Stimulated activated naive CD8-positive, alpha-beta T cell treated with anti-CD3 and anti-CD28 coated beads, Interleukin-15, amount 100 ng/mL, for 72 hours (primary cell): ENCODE measurements around the gene WDR70.
"Not testable (repeated sequence)": the region's sequence is repeated elsewhere in the genome, so short reads cannot be mapped to it uniquely, and the experiment has no call there.

Experiments used
- ATAC-seq: fragments of 150-1000 bp; cut with Tn5 transposase; 2 replicates; pipeline ENCODE4 v1.10.0; 2021; ENCODE audit warnings: mild to moderate bottlenecking, moderate library complexity
- DNase-seq, 2 donors: peaks; one replicate each; pipeline ENCODE4 v3.0.0; 2021 to 2022
- H3K27ac Mint-ChIP-seq, 2 donors: one replicate each; pipeline ENCODE4 v1.8.0; 2022; ENCODE audit warnings: mild to moderate bottlenecking in 2 of 2, mixed read lengths in 2 of 2, moderate library complexity in 2 of 2
- H3K27me3 Mint-ChIP-seq: one replicate; pipeline ENCODE4 v1.8.0; 2022; ENCODE audit warnings: mixed read lengths
- H3K4me1 Mint-ChIP-seq: one replicate; pipeline ENCODE4 v1.8.0; 2022; ENCODE audit warnings: mild to moderate bottlenecking, mixed read lengths
- H3K4me3 Mint-ChIP-seq, 2 donors: one replicate each; pipeline ENCODE4 v1.8.0; 2022; ENCODE audit warnings: mild to moderate bottlenecking in 2 of 2, mixed read lengths in 2 of 2, moderate library complexity in 1 of 2
- H3K9me3 Mint-ChIP-seq, 2 donors: one replicate each; pipeline ENCODE4 v1.8.0; 2022; ENCODE audit warnings: mixed read lengths in 2 of 2

WDR70 gene

DNA sequence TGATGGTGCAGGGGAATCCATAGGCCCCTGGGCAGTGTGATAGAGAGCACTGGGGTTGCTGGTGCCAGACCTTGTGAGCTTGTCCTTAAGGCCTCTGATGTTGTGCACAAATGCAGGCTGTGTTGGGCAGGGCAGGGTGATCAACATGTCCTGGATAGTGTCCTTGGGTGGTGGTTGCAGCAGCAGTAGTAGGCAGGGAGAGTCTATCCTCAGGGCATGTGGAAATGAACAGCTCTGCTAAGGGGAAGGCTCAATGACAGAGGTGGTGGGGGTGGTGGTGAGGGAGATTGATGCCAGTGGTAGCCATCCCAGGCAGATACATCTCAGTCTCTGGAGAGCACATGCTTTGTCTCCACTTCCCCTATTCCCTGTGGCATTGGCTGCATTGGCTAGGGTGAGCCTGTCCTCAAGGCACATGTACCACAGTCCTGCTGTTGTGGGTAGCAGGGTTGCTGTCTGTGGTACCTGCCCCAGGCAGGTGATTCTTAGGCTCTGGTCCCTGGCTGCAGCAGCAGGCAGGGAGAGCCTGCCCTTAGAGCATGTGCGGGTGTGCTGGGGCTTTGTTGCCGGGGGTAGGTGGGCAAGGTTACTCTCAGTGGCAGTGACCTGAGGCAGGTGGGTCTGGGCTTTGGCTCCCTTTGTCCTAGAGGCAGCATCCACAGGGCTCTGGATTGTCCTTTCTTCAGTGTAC lies 111.1 kb downstream of the WDR70 start:
- peaks cover 0 to 16% of the 10 kb centered on the region in 2 donors for H3K9me3 Mint-ChIP-seq
- H3K27ac Mint-ChIP-seq, result peak overlapping the region in 1 of 2 donors; percentile 52
- no peaks in the 10 kb centered on the region for H3K27me3 Mint-ChIP-seq
- ATAC-seq, result no peak
- no peak for DNase-seq
- no peak overlapping the region for H3K4me3 Mint-ChIP-seq
- no peaks in the 10 kb centered on the region for H3K4me1 Mint-ChIP-seq

DNA sequence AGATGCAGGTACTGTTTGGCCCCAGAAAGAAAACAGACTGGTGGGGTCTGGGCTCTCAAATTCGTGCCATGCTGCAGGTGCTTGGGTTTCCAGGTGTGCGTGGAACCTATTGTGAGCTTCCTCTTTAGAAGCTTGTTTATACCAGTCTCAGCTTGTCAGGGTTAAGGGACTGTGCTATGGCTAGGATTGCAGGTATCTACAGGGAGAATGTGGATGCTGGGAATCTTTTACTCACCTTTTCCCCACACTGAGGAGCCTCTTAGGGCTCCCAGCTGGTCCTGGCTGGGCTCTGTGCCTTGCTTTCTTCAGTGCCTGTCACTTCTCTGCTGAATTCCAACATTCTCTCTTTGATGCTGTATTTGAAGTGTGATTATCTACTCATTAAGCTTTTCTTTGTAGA lies 111.8 kb downstream of the WDR70 start:
- no peak for DNase-seq
- ATAC-seq, result no peak
- Mint-ChIP-seq H3K27me3 (no peaks in the 10 kb centered on the region), H3K27ac (no peak overlapping the region), H3K4me3 (no peak overlapping the region), H3K9me3 (peaks cover 0 to 16% of the 10 kb centered on the region in 2 donors), H3K4me1 (no peaks in the 10 kb centered on the region)

- H3K27ac Mint-ChIP-seq, result peak overlapping the region in 1 of 2 donors; percentile 9
- H3K9me3 Mint-ChIP-seq, result peaks cover 0 to 14% of the 10 kb centered on the region in 2 donors
- DNase-seq, result no peak
These were observed 113.8 kb downstream of the WDR70 start for GRCh38 chr5:37492778-37493555.

GRCh38 chr5:37494756-37495155 lies 115.6 kb downstream of the WDR70 start:
- ATAC-seq, result no peak

More at GRCh38 chr5:37492778-37493555, 113.8 kb downstream of the WDR70 start:
- Mint-ChIP-seq H3K4me1 (no peaks in the 10 kb centered on the region), H3K27me3 (no peaks in the 10 kb centered on the region), H3K4me3 (no peak overlapping the region)
- ATAC-seq, result no peak

DNA sequence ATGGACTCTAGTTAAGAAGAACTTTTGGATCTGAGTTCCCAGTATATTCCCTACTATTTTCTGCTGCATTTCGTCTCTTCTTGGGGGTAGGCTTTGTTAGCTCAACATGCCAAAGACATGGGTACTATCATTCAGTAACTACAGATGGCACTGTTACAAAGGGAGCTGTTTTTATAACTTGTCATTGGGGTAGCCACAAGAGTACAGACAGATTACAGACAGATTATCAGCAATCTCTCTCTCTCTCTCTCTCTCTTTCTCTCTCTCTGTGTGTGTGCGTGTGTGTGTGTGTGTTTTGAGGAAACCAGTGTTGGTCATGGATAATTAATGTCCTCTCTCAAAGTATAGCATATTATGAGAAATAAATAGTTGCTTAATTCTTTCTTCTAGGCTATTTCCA lies 116.1 kb downstream of the WDR70 start:
- Mint-ChIP-seq H3K27me3 (no peaks in the 10 kb centered on the region), H3K27ac (no peak overlapping the region), H3K9me3 (no peaks in the 10 kb centered on the region), H3K4me1 (no peaks in the 10 kb centered on the region), H3K4me3 (no peak overlapping the region)
- ATAC-seq (no peak), DNase-seq (no peak)

More at GRCh38 chr5:37494756-37495155, 115.6 kb downstream of the WDR70 start:
- H3K27me3 Mint-ChIP-seq, result no peaks in the 10 kb centered on the region
- no peaks in the 10 kb centered on the region for H3K4me1 Mint-ChIP-seq
- no peaks in the 10 kb centered on the region for H3K9me3 Mint-ChIP-seq
- no peak overlapping the region for H3K27ac Mint-ChIP-seq
- DNase-seq, result no peak
- no peak overlapping the region for H3K4me3 Mint-ChIP-seq

DNA sequence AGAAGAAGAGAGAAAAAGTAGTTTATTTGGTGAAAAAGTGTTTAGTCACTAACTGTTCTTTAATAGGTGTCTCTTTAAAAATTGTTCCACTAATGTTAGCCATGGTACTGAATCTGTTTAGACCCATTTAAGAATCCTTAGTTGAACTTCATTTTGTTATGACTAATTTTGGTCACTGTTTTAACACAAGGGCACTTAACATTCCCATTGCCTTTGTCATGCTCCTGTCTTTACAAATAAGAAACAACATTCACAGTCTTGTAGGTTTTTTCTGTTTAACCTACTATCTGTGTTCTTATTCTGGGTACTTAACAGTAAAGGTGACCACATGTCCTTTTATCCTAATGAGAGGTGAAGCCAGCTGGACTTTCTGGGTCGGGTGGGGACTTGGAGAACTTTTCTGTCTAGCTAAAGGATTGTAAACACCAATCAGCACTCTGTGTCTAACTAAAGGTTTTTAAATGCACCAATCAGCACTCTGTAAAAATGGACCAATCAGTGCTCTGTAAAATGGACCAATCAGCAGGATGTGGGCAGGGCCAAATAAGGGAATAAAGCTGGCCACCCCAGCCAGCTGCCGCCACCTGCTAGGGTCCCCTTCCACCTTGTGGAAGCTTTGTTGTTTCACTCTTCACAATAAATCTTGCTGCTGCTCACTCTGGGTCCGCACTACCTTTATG lies 116.7 kb downstream of the WDR70 start:
- H3K27me3 Mint-ChIP-seq, result no peaks in the 10 kb centered on the region
- H3K9me3 Mint-ChIP-seq, result no peaks in the 10 kb centered on the region
- ATAC-seq (no peak), DNase-seq (no peak)
- H3K27ac Mint-ChIP-seq, result no peak overlapping the region
- H3K4me3 Mint-ChIP-seq, result no peak overlapping the region
- no peaks in the 10 kb centered on the region for H3K4me1 Mint-ChIP-seq

DNA sequence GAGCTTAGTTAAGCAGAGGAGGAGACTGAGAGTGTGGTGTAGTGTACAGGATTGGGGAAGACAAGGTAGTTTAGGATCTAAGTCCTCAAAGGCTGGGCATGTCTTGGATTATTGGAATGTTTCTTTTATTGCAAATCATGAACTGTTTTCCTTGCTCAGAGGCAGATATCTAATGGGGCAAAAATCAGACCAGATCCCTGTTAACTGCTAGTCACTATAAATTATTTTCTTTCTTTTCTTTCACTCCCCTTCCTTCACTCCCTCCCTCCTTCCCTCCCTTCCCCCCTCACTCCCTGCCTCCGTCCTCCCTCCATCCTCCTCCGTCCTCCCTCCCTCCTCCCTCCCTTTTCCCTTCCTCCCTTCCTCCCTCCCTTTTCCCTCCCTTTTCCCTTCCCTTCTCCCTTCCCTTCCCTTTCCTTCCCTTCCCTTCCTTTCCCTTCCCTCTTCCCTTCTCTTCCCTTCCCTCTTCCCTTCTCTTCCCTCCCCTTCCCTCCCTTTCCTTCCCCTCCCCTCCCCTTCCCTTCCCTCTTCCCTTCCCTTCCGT lies 117.9 kb downstream of the WDR70 start:
- H3K27me3 Mint-ChIP-seq, result no peaks in the 10 kb centered on the region
- H3K9me3 Mint-ChIP-seq, result peaks cover 0 to 2% of the 10 kb centered on the region in 2 donors
- ATAC-seq, result no peak

GRCh38 chr5:37501152-37501551 lies 122.0 kb downstream of the WDR70 start:
- DNase-seq (no peak), ATAC-seq (no peak)
- Mint-ChIP-seq H3K9me3 (peaks cover 6 to 15% of the 10 kb centered on the region in 2 donors), H3K4me1 (no peaks in the 10 kb centered on the region), H3K27ac (no peak overlapping the region), H3K4me3 (no peak overlapping the region), H3K27me3 (no peaks in the 10 kb centered on the region)

More for the DNA sequence above, 117.9 kb downstream of the WDR70 start:
- Mint-ChIP-seq H3K4me3 (no peak overlapping the region), H3K4me1 (no peaks in the 10 kb centered on the region), H3K27ac (peak overlapping the region in 1 of 2 donors; percentile 59)
- no peak for DNase-seq

- ATAC-seq, result no peak
- Mint-ChIP-seq H3K4me3 (no peak overlapping the region), H3K9me3 (peaks cover 11 to 30% of the 10 kb centered on the region in 2 donors), H3K27ac (no peak overlapping the region), H3K4me1 (no peaks in the 10 kb centered on the region), H3K27me3 (no peaks in the 10 kb centered on the region)
- no peak for DNase-seq
These were observed 127.1 kb downstream of the WDR70 start for GRCh38 chr5:37506241-37506640.

GRCh38 chr5:37506722-37507121 lies 127.6 kb downstream of the WDR70 start:
- ATAC-seq (no peak), DNase-seq (no peak)
- Mint-ChIP-seq H3K4me3 (no peak overlapping the region), H3K27ac (peak overlapping the region in 1 of 2 donors; percentile 85), H3K4me1 (no peaks in the 10 kb centered on the region), H3K27me3 (no peaks in the 10 kb centered on the region), H3K9me3 (peaks cover 11 to 30% of the 10 kb centered on the region in 2 donors)

GRCh38 chr5:37511646-37512045 lies 132.5 kb downstream of the WDR70 start:
- Mint-ChIP-seq H3K4me3 (no peak overlapping the region), H3K27me3 (no peaks in the 10 kb centered on the region), H3K9me3 (peaks cover 2 to 12% of the 10 kb centered on the region in 2 donors), H3K4me1 (no peaks in the 10 kb centered on the region), H3K27ac (no peak overlapping the region)
- ATAC-seq (no peak), DNase-seq (no peak)

DNA sequence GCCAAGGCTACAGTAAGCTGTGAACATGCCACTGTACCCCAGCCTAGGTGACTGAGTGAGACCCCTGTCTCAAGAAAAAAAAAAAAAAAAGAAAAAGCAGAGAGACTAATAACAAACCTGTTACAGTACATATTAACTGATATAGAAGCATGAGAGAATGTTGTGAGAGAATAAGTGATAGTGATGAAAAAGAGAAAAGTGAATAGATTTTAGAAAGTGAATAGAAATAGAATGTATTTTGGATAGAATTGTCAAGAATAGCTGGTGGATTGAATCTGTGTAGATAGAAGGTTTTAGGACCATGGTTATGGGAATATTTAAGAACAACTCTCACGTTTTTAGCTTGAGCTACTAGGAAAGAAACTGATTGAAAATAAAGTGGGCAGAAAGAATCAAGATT lies 135.8 kb downstream of the WDR70 start:
- Mint-ChIP-seq H3K4me1 (no peaks in the 10 kb centered on the region), H3K9me3 (peaks cover 0 to 7% of the 10 kb centered on the region in 2 donors), H3K27me3 (no peaks in the 10 kb centered on the region), H3K4me3 (no peak overlapping the region), H3K27ac (no peak overlapping the region)
- ATAC-seq (no peak), DNase-seq (no peak)

- H3K4me3 Mint-ChIP-seq, result no peak overlapping the region
- no peaks in the 10 kb centered on the region for H3K4me1 Mint-ChIP-seq
- DNase-seq, result no peak
- no peaks in the 10 kb centered on the region for H3K27me3 Mint-ChIP-seq
- H3K9me3 Mint-ChIP-seq, result peaks cover 0 to 7% of the 10 kb centered on the region in 2 donors
- ATAC-seq, result no peak
- H3K27ac Mint-ChIP-seq, result no peak overlapping the region
These were observed 138.6 kb downstream of the WDR70 start for GRCh38 chr5:37517686-37518085.

GRCh38 chr5:37518356-37518755 lies 139.2 kb downstream of the WDR70 start:
- H3K27ac Mint-ChIP-seq, H3K4me1 Mint-ChIP-seq, H3K4me3 Mint-ChIP-seq, H3K9me3 Mint-ChIP-seq, DNase-seq, ATAC-seq, H3K27me3 Mint-ChIP-seq: not testable (repeated sequence)

DNA sequence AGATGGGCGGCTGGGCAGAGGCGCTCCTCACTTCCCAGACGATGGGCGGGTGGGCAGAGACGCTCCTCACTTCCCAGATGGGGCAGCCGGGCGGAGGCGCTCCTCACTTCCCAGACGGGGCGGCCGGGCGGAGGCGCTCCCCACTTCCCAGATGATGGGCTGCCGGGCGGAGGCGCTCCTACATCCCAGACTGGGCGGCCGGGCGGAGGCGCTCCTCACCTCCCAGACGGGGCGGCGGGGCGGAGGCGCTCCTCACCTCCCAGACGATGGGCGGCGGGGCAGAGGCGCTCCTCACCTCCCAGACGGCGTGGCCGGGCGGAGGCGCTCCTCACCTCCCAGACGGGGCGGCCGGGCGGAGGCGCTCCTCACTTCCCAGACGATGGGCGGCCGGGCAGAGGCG lies 140.2 kb downstream of the WDR70 start:
- no peaks in the 10 kb centered on the region for H3K4me1 Mint-ChIP-seq
- H3K27me3 Mint-ChIP-seq, result no peaks in the 10 kb centered on the region
- no peak overlapping the region for H3K4me3 Mint-ChIP-seq
- peaks cover 7 to 11% of the 10 kb centered on the region in 2 donors for H3K9me3 Mint-ChIP-seq
- DNase-seq, result no peak
- H3K27ac Mint-ChIP-seq, result no peak overlapping the region
- no peak for ATAC-seq
